ENCODE data around the gene PTPN20.

Gene PTPN20

GRCh38 chr10:46998595-46998994 lies 87.4 kb downstream of the PTPN20 start:
- Histone ChIP-seq H3K9me2 (replicated peaks; ENCODE audit: low read depth, low read length) (no peaks in the 10 kb centered on the region), H3K4me3 (ENCODE audit: low read length, poor library complexity, severe bottlenecking) (no peak overlapping the region), H4K20me1 (ENCODE audit: insufficient read depth, low read length, poor library complexity, severe bottlenecking) (no peaks in the 10 kb centered on the region), H3K79me2 (ENCODE audit: insufficient read depth, low read length) (no peaks in the 10 kb centered on the region), H3K36me3 (ENCODE audit: insufficient read depth, low read length) (no peaks in the 10 kb centered on the region; the same call in 1 of the 2 replicates), H2AFZ (ENCODE audit: low read length) (no peak overlapping the region), H3F3A (ENCODE audit: low read depth) (no peaks in the 10 kb centered on the region), H3K9ac (ENCODE audit: low read depth, low read length, poor library complexity, severe bottlenecking) (no peak overlapping the region), H3K9me3 (ENCODE audit: insufficient read depth, low read depth, low read length) (no peaks in the 10 kb centered on the region), H3K27me3 (ENCODE audit: insufficient read depth, low read length, poor library complexity, severe bottlenecking) (no peaks in the 10 kb centered on the region), H3K4me1 (ENCODE audit: insufficient read depth, low read length, poor library complexity, severe bottlenecking) (peaks cover 4% of the 10 kb centered on the region), H3K4me2 (ENCODE audit: low read depth, low read length, poor library complexity, severe bottlenecking) (no peak overlapping the region)
- no peak for TF ChIP-seq EZH2phosphoT487 (IDR thresholded peaks at IDR 0.05; ENCODE audit: borderline replicate concordance)
- TF ChIP-seq CTCF (conservative IDR thresholded peaks at IDR 0.05; ENCODE audit: low read length), result no peak

DNA sequence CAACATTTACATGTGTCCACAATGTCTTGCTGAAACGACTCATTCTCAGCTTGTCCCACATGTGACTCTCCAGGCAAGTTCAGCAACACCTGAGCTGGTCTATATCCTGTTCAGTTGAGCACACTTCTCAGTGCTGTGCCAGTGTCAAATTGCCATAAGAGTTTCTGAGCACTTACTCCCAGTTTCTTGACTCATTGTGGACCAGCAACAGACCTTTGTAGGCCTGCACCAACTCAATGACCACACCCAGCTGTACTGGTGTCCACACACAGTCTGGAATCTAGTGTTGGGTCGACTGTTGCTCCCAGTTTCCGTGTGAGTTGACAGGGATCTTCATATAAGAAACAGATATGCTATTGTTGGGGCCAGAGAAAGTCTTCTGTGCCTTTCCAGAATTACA lies 88.0 kb downstream of the PTPN20 start:
- H3K9ac ChIP-seq (ENCODE audit: low read depth, low read length, poor library complexity, severe bottlenecking), result no peak overlapping the region
- no peaks in the 10 kb centered on the region for H3K27me3 ChIP-seq (ENCODE audit: insufficient read depth, low read length, poor library complexity, severe bottlenecking)
- TF ChIP-seq CTCF (conservative IDR thresholded peaks at IDR 0.05; ENCODE audit: low read length) (no peak), EZH2phosphoT487 (IDR thresholded peaks at IDR 0.05; ENCODE audit: borderline replicate concordance) (no peak)
- H3K79me2 ChIP-seq (ENCODE audit: insufficient read depth, low read length), result no peaks in the 10 kb centered on the region
- H3K4me1 ChIP-seq (ENCODE audit: insufficient read depth, low read length, poor library complexity, severe bottlenecking), result peaks cover 4% of the 10 kb centered on the region
- H2AFZ ChIP-seq (ENCODE audit: low read length), result no peak overlapping the region
- H4K20me1 ChIP-seq (ENCODE audit: insufficient read depth, low read length, poor library complexity, severe bottlenecking), result no peaks in the 10 kb centered on the region
- H3K9me2 ChIP-seq (replicated peaks; ENCODE audit: low read depth, low read length), result no peaks in the 10 kb centered on the region
- H3F3A ChIP-seq (ENCODE audit: low read depth), result no peaks in the 10 kb centered on the region
- no peak overlapping the region for H3K4me3 ChIP-seq (ENCODE audit: low read length, poor library complexity, severe bottlenecking)
- H3K36me3 ChIP-seq (ENCODE audit: insufficient read depth, low read length), result no peaks in the 10 kb centered on the region; the same call in 1 of the 2 replicates
- no peak overlapping the region for H3K4me2 ChIP-seq (ENCODE audit: low read depth, low read length, poor library complexity, severe bottlenecking)
- H3K9me3 ChIP-seq (ENCODE audit: insufficient read depth, low read depth, low read length), result no peaks in the 10 kb centered on the region

DNA sequence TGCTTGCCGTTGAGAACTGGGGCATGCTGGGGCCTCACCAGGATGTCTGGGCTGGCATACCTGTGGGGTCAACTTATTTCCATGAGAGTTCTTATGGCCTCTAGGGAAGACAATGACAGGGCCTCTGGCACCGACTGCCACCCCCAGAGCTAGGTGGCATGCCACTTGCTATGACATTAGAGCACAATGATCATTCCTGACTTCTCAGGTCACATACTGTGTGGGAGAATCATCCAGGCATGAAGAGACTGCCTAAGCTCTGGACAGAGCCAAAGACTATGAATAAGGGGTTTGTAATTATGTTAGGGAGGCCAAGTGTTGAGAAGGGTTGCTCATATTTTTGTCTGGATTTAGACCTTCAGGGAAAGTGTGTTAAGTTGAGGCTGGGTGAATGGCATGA lies 97.5 kb downstream of the PTPN20 start:
- Histone ChIP-seq H4K20me1 (ENCODE audit: insufficient read depth, low read length, poor library complexity, severe bottlenecking) (no peaks in the 10 kb centered on the region), H3K9me2 (replicated peaks; ENCODE audit: low read depth, low read length) (no peaks in the 10 kb centered on the region), H3K9me3 (ENCODE audit: insufficient read depth, low read depth, low read length) (no peaks in the 10 kb centered on the region), H3K9ac (ENCODE audit: low read depth, low read length, poor library complexity, severe bottlenecking) (no peak overlapping the region), H3K79me2 (ENCODE audit: insufficient read depth, low read length) (no peaks in the 10 kb centered on the region), H3K4me1 (ENCODE audit: insufficient read depth, low read length, poor library complexity, severe bottlenecking) (no peaks in the 10 kb centered on the region), H3K36me3 (ENCODE audit: insufficient read depth, low read length) (no peaks in the 10 kb centered on the region), H3F3A (ENCODE audit: low read depth) (no peaks in the 10 kb centered on the region), H3K4me2 (ENCODE audit: low read depth, low read length, poor library complexity, severe bottlenecking) (no peak overlapping the region), H3K4me3 (ENCODE audit: low read length, poor library complexity, severe bottlenecking) (no peak overlapping the region), H2AFZ (ENCODE audit: low read length) (no peak overlapping the region), H3K27me3 (ENCODE audit: insufficient read depth, low read length, poor library complexity, severe bottlenecking) (no peaks in the 10 kb centered on the region)
- TF ChIP-seq EZH2phosphoT487 (IDR thresholded peaks at IDR 0.05; ENCODE audit: borderline replicate concordance) (no peak), CTCF (conservative IDR thresholded peaks at IDR 0.05; ENCODE audit: low read length) (no peak)
